ENCODE results near the gene CMTM2.
A peak's percentile ranks its signal among the peaks of the same experiment; 100 is the strongest.

Gene CMTM2, protein sequence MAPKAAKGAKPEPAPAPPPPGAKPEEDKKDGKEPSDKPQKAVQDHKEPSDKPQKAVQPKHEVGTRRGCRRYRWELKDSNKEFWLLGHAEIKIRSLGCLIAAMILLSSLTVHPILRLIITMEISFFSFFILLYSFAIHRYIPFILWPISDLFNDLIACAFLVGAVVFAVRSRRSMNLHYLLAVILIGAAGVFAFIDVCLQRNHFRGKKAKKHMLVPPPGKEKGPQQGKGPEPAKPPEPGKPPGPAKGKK

GRCh38 chr16:66578651-66579531 is at the start of gene CMTM2:
Gene CMTM2, plus strand, starts transcription at chr16:66579463. Its CDS starts 145 bp downstream, at chr16:66579608.
- no peaks in the 10 kb centered on the region for H3K36me3 Mint-ChIP-seq
- H3K9me3 Mint-ChIP-seq (ENCODE audit: low read depth) = no peaks in the 10 kb centered on the region
- peak within 1 kb of the TSS; percentile 16 for H3K27ac Mint-ChIP-seq
- peaks cover 15% of the 10 kb centered on the region for H3K4me1 Mint-ChIP-seq (ENCODE audit: low read depth)
- peaks cover 1% of the 10 kb centered on the region for H3K27me3 Mint-ChIP-seq
- peak within 1 kb of the TSS; percentile 75 for H3K4me3 Mint-ChIP-seq

DNA sequence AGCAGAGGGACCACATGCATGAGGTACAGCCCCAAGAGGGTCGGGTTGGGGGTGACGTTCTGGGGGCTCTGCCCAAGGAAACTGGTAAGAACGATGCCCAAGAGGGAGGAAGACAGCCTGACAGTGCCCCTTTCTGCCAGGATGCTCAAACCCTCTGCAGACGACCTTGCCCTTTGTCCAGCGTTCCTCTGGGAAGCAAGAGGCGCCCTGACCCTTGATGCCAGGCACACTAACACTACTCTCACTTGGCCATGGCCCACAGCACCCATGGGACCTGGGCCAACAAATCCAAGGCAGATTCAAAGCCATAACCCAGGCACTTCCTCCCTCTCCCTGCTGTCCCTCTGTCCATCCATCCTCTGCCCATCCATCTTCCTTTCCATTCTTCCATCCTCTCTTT is 49.8 kb upstream of the CMTM2 start:
- Mint-ChIP-seq H3K4me1 (ENCODE audit: low read depth) (peaks cover 25% of the 10 kb centered on the region), H3K9me3 (ENCODE audit: low read depth) (no peaks in the 10 kb centered on the region), H3K27me3 (no peaks in the 10 kb centered on the region), H3K27ac (peak overlapping the region; percentile 82), H3K4me3 (no peak overlapping the region), H3K36me3 (peaks cover 8% of the 10 kb centered on the region)

DNA sequence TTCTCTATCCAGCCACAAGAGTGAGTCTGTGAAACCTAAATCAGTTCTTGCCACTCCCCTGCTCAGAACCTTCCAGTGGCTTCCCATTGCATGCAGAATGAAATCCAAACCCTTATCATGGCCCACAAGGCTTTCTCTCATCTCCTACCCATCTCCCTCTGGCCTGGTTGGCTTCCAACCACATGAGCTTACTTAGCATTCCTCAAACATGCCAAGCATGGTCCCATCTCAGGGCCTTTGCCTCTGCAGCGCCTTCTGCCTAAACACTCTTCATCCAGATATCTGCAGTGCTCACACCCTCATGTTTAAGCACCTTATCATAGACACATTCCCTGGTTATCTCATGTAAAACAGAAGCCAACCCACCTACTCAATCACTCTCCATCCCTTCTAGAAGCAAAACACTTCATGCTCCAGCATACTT is 44.9 kb upstream of the CMTM2 start:
- Mint-ChIP-seq H3K36me3 (peaks cover 8% of the 10 kb centered on the region), H3K4me1 (ENCODE audit: low read depth) (peaks cover 9% of the 10 kb centered on the region), H3K27ac (no peak overlapping the region), H3K27me3 (no peaks in the 10 kb centered on the region), H3K4me3 (no peak overlapping the region), H3K9me3 (ENCODE audit: low read depth) (no peaks in the 10 kb centered on the region)

DNA sequence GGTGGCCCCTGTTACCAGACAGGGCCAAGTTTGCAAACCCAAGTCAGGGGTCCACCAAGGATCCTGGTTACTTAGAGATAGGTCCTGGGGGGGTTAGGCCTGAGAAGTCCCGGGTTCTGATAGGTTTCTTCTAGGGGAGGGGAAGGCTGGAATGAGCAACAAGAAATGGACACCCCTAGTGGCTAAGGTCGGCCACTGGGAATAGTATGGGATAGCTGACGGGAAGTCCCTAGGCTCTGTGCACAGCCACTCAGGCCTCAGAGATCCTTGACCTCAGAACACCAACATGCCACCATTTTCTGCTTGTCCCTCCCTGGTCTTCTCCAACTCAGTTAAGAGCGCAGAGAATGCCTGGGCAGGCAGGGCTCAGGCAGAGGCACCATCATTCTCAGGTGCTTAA is 42.7 kb upstream of the CMTM2 start:
- Mint-ChIP-seq H3K4me3 (no peak overlapping the region), H3K4me1 (ENCODE audit: low read depth) (peaks cover 6% of the 10 kb centered on the region)

DNA sequence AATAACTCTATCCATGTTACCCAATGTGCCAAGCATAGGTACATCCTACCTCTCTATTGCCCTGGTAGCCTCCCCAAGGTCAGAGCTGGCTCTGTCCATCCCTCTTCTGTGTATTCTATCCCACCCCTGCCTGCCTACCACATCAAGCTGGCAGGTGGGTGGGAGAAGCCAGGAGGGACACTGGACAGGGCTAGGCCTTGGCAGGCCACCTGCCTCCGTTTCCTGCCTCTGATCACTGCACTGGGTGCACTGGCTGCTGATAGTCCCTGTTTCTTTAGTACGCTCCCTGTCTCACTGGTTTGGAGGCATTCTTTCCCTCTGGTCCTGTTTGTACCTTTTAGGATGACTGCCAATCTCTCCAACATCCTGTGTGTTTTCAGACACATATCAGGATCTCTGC is 42.0 kb upstream of the CMTM2 start:
- Mint-ChIP-seq H3K4me1 (ENCODE audit: low read depth) (peaks cover 6% of the 10 kb centered on the region), H3K27ac (no peak overlapping the region), H3K36me3 (peaks cover 6% of the 10 kb centered on the region), H3K9me3 (ENCODE audit: low read depth) (no peaks in the 10 kb centered on the region), H3K27me3 (no peaks in the 10 kb centered on the region), H3K4me3 (no peak overlapping the region)

More for the DNA sequence above, 42.7 kb upstream of the CMTM2 start:
- Mint-ChIP-seq H3K36me3 (peaks cover 6% of the 10 kb centered on the region), H3K9me3 (ENCODE audit: low read depth) (no peaks in the 10 kb centered on the region), H3K27me3 (no peaks in the 10 kb centered on the region), H3K27ac (no peak overlapping the region)

DNA sequence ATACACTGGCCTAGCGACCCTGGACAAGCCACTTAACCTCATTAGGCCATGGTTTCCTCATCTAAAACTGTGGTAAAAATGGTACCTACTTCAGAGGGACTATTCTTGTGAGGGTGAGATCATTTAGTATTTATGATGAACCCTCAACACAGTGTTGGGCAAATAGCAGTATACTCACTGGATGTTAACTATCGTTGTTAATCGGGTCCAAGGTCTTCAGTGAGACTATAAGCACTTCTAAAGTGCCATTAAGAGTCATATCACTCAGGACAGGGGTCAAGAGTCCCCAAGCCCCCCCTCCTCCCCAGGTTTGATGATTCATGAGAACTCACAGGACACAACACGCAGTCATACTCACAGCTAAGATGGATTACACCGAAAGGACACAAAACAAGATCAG is 40.4 kb upstream of the CMTM2 start:
- H3K27me3 Mint-ChIP-seq = no peaks in the 10 kb centered on the region
- peaks cover 6% of the 10 kb centered on the region for H3K4me1 Mint-ChIP-seq (ENCODE audit: low read depth)
- H3K27ac Mint-ChIP-seq = no peak overlapping the region
- no peaks in the 10 kb centered on the region for H3K9me3 Mint-ChIP-seq (ENCODE audit: low read depth)
- H3K36me3 Mint-ChIP-seq = peaks cover 6% of the 10 kb centered on the region
- H3K4me3 Mint-ChIP-seq = no peak overlapping the region

- Mint-ChIP-seq H3K27me3 (no peaks in the 10 kb centered on the region), H3K4me3 (no peak overlapping the region), H3K9me3 (ENCODE audit: low read depth) (no peaks in the 10 kb centered on the region), H3K36me3 (peaks cover 3% of the 10 kb centered on the region), H3K4me1 (ENCODE audit: low read depth) (peaks cover 6% of the 10 kb centered on the region), H3K27ac (no peak overlapping the region)
These were observed 39.4 kb upstream of the CMTM2 start for GRCh38 chr16:66539623-66540469.

GRCh38 chr16:66541388-66542355 is 37.6 kb upstream of the CMTM2 start:
- Mint-ChIP-seq H3K4me3 (no peak overlapping the region), H3K27me3 (no peaks in the 10 kb centered on the region), H3K36me3 (no peaks in the 10 kb centered on the region), H3K4me1 (ENCODE audit: low read depth) (peaks cover 6% of the 10 kb centered on the region), H3K9me3 (ENCODE audit: low read depth) (no peaks in the 10 kb centered on the region), H3K27ac (no peak overlapping the region)

GRCh38 chr16:66542396-66542795 is 36.9 kb upstream of the CMTM2 start:
- Mint-ChIP-seq H3K4me3 (no peak overlapping the region), H3K36me3 (no peaks in the 10 kb centered on the region), H3K27ac (no peak overlapping the region), H3K9me3 (ENCODE audit: low read depth) (no peaks in the 10 kb centered on the region), H3K4me1 (ENCODE audit: low read depth) (peaks cover 6% of the 10 kb centered on the region), H3K27me3 (no peaks in the 10 kb centered on the region)

GRCh38 chr16:66543541-66543940 is 35.7 kb upstream of the CMTM2 start:
- Mint-ChIP-seq H3K27ac (no peak overlapping the region), H3K36me3 (no peaks in the 10 kb centered on the region), H3K27me3 (no peaks in the 10 kb centered on the region), H3K4me1 (ENCODE audit: low read depth) (peaks cover 13% of the 10 kb centered on the region), H3K9me3 (ENCODE audit: low read depth) (no peaks in the 10 kb centered on the region), H3K4me3 (no peak overlapping the region)

DNA sequence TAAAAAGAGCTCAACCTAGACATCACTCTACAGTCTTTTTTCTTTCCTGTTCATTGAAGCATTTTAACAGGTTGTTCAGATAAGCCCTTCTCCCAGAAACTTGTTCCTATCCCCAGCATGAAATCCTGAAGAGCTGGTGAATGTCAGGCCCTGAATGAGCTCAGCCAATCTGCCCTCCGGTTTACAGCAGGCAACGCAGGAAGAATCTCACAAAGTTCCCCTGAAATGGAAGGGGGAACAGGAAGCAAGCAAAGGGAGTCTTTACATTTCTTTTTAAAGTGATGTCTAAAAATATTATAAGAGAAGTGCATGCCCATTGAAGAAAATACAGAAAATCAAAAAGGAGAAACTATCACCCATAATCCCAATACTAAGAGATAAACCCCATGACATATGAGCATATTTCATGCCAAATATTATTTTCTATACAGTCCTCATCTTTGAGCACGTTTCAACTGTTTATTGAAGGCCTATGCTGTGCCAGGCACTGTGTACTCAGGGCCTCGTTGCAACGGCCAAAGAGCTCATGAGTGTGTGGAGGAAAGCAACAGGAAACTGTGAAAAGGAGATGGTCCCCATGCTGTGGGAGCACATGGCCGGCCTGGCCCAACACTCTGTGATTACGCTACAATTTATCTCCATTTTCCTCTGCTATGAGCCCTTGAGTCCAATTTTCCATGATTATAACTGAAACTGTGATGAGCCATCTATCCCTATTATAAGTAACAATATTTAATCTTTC is 35.1 kb upstream of the CMTM2 start:
- Mint-ChIP-seq H3K4me1 (ENCODE audit: low read depth) (peaks cover 16% of the 10 kb centered on the region), H3K36me3 (no peaks in the 10 kb centered on the region), H3K9me3 (ENCODE audit: low read depth) (no peaks in the 10 kb centered on the region), H3K27ac (peak overlapping the region; percentile 42), H3K4me3 (no peak overlapping the region), H3K27me3 (no peaks in the 10 kb centered on the region)

GRCh38 chr16:66547101-66547989 is 31.9 kb upstream of the CMTM2 start:
- no peaks in the 10 kb centered on the region for H3K36me3 Mint-ChIP-seq
- no peaks in the 10 kb centered on the region for H3K9me3 Mint-ChIP-seq (ENCODE audit: low read depth)
- no peak overlapping the region for H3K4me3 Mint-ChIP-seq
- no peak overlapping the region for H3K27ac Mint-ChIP-seq
- peaks cover 36% of the 10 kb centered on the region for H3K4me1 Mint-ChIP-seq (ENCODE audit: low read depth)
- H3K27me3 Mint-ChIP-seq = no peaks in the 10 kb centered on the region

GRCh38 chr16:66548068-66548467 is 31.2 kb upstream of the CMTM2 start:
- no peak overlapping the region for H3K4me3 Mint-ChIP-seq
- peak overlapping the region; percentile 85 for H3K27ac Mint-ChIP-seq
- H3K4me1 Mint-ChIP-seq (ENCODE audit: low read depth) = peaks cover 42% of the 10 kb centered on the region
- no peaks in the 10 kb centered on the region for H3K27me3 Mint-ChIP-seq
- H3K9me3 Mint-ChIP-seq (ENCODE audit: low read depth) = no peaks in the 10 kb centered on the region
- no peaks in the 10 kb centered on the region for H3K36me3 Mint-ChIP-seq
